Mucosa of rectum (tissue), 2 donors: ENCODE measurements around the gene RAB27B.

ENCODE experiments used
- H3K27ac ChIP-seq, 2 donors: one replicate each; pipeline ENCODE4 v1.7.0; 2013; ENCODE audit warnings: inconsistent platforms in 2 of 2, low read depth in 2 of 2, low read length in 2 of 2
- H3K27me3 ChIP-seq, 2 donors: one replicate each; pipeline ENCODE4 v1.7.0; 2013; ENCODE audit warnings: low read length in 2 of 2; ENCODE audit not compliant: control insufficient read depth in 2 of 2, insufficient read depth in 2 of 2
- H3K36me3 ChIP-seq, 2 donors: one replicate each; pipeline ENCODE4 v1.7.0; 2013; ENCODE audit warnings: low read length in 2 of 2; ENCODE audit not compliant: control insufficient read depth in 2 of 2, insufficient read depth in 2 of 2
- H3K4me1 ChIP-seq, 2 donors: one replicate each; pipeline ENCODE4 v1.7.0; 2013; ENCODE audit warnings: low read length in 2 of 2, mild to moderate bottlenecking in 1 of 2; ENCODE audit not compliant: control insufficient read depth in 2 of 2, insufficient read depth in 2 of 2
- H3K4me3 ChIP-seq, 2 donors: one replicate each; pipeline ENCODE4 v1.7.0; 2013; ENCODE audit warnings: low read length in 2 of 2
- H3K9ac ChIP-seq, 2 donors: one replicate each; pipeline ENCODE4 v1.7.0; 2013; ENCODE audit warnings: low read length in 2 of 2, low read depth in 1 of 2, mild to moderate bottlenecking in 1 of 2
- H3K9me3 ChIP-seq, 2 donors: one replicate each; pipeline ENCODE4 v1.7.0; 2013; ENCODE audit warnings: low read length in 2 of 2; ENCODE audit not compliant: control insufficient read depth in 2 of 2
- donor health status: healthy.
- donor health status: Normal muscosa, but diverticular disease.

The RAB27B gene

DNA sequence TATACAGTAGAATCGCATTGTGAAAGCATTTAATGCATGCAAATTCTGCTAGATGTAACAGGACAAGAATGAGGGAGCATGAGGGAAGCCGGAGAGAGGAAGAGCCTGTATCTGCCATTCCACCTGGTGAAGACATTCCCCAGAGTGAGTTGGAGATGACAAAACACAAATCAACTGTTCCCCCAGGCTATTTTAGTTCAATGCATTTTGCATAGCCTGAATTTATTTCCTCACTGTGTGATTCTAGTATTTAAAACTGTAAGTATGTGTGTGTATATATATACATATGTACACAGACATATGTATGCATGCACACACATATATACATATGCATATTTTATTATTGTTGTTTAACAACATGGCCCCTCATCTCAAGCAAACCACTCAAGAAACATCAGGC is 76.3 kb downstream of the RAB27B start:
- H3K36me3 ChIP-seq, result peaks cover 7 to 13% of the 10 kb centered on the region in 2 donors
- H3K4me3 ChIP-seq, result no peak overlapping the region
- no peaks in the 10 kb centered on the region for H3K9me3 ChIP-seq
- no peak overlapping the region for H3K9ac ChIP-seq
- no peak overlapping the region for H3K27ac ChIP-seq
- H3K27me3 ChIP-seq, result no peaks in the 10 kb centered on the region
- no peaks in the 10 kb centered on the region for H3K4me1 ChIP-seq

DNA sequence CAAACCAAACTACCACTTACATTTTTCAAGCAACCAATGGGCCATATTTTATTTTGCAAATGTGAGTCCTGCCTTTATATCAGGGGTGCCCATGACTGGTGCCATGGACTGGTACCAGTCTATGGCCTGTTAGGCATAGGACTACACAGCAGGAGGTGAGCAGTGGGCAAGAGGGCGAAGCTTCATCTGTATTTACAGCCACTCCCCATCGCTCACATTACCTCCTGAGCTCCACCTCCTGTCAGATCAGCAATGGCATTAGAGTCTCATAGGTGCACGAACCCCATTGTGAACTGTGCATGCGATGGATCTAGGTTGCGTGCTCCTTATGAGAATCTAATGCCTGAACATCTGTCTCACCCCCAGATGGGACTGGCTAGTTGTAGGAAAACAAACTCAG is 77.4 kb downstream of the RAB27B start:
- Histone ChIP-seq H3K36me3 (peaks cover 7 to 13% of the 10 kb centered on the region in 2 donors), H3K4me1 (no peaks in the 10 kb centered on the region), H3K27ac (no peak overlapping the region), H3K4me3 (no peak overlapping the region), H3K9me3 (no peaks in the 10 kb centered on the region), H3K27me3 (no peaks in the 10 kb centered on the region), H3K9ac (no peak overlapping the region)

DNA sequence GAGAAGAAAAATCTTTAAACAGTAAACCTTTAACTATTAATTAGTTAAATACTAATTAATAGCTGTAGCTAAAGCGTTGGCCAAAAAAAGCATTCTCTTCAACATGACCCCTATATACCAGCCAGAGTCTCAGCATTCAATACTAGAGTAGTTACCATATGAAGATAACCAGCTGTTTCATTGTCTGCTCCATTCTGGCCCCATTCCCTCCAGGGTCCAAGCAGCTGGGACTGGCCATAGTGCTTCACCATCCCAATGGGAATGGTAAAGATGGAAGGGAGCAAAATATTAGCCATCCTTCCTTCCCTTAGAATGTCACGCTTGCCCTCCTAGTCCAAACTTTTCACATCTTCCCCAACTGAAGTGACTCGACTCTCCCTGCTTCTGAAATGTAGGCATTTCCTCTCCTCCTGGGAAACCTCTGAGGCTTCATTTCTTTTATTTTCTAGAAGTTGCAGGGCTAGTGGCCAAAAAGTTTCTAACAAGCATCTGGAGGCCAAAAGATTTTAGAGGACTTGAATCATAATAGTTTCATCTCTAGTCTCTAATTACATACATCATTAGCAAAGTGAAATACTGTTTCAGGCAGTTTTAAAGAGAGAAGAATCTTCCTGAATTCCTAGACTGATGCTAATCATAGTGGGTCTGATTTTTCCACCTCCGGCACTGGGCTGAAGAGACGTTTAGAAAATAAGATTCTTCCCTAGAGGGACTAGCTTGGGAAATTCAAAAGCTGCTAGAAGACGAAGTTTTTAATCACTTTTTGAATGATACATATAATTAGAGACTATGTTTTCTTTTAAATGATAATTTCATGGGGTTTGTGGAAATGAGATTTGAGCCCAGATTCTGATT is 78.3 kb downstream of the RAB27B start:
- Histone ChIP-seq H3K4me3 (no peak overlapping the region), H3K9me3 (no peaks in the 10 kb centered on the region), H3K4me1 (no peaks in the 10 kb centered on the region), H3K9ac (no peak overlapping the region), H3K27ac (no peak overlapping the region), H3K36me3 (peaks cover 7 to 16% of the 10 kb centered on the region in 2 donors), H3K27me3 (no peaks in the 10 kb centered on the region)

DNA sequence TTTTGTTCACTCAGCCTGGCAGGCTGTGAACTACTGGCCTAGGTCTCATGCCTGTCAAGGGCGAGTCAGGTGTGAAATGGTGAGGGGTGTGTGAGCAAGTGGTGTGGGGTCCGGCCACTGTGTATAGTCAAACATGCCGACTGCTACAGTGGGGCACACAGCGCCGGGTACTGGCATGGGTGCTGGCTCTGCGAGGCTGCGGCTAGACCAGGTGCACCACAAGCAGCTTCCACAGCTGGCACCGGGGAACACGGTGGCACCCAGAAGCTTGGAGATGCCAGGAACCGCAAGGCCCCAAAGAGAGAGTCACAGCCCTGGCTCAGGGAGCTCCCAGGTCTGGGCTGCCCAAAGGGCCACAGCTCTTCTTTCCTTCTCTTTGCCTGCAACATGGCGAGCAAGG is 81.3 kb downstream of the RAB27B start:
- no peaks in the 10 kb centered on the region for H3K9me3 ChIP-seq
- no peaks in the 10 kb centered on the region for H3K27me3 ChIP-seq
- H3K36me3 ChIP-seq, result peaks cover 3 to 14% of the 10 kb centered on the region in 2 donors
- H3K9ac ChIP-seq, result no peak overlapping the region
- no peak overlapping the region for H3K27ac ChIP-seq
- H3K4me1 ChIP-seq, result no peaks in the 10 kb centered on the region
- no peak overlapping the region for H3K4me3 ChIP-seq

DNA sequence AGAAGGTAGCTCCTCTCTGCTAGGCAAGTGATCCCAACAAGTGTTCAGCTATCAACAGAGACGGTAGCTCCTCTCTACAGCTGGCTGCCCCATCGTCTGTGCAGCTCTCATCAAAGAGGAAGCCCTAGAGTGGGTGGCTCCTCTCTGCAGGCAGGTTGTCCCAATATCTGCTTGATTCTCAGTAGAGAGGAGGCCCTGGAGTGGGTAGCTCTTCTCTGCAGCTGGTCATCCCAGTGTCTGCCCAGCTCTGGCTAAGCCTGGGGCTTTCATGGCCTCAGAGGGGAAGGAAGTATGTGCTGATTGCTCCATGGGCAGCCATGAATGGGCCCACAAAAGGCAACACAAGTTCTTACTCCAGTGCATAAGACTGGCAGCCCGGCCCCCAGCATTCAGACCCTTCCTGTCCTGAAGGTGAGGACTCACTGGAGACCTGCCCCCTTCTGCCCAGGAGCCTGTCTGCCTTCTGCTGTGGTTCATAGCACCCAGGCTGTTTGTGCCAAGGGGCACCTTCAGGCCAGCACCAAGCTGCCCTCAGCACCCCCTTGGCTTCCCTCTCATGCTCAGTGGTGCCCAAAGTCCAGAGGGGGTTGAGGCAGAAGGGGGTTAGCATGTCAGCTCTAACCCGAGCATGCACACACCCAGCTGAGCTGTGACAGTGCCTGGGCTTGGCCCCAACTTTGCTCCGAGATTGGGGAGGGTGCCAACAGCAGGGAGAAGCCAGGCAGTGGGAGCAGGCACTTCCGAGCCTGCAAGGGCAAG is 82.1 kb downstream of the RAB27B start:
- Histone ChIP-seq H3K9ac (no peak overlapping the region), H3K27me3 (no peaks in the 10 kb centered on the region), H3K9me3 (no peaks in the 10 kb centered on the region), H3K4me3 (no peak overlapping the region), H3K27ac (no peak overlapping the region), H3K4me1 (no peaks in the 10 kb centered on the region), H3K36me3 (peaks cover 3 to 17% of the 10 kb centered on the region in 2 donors)

DNA sequence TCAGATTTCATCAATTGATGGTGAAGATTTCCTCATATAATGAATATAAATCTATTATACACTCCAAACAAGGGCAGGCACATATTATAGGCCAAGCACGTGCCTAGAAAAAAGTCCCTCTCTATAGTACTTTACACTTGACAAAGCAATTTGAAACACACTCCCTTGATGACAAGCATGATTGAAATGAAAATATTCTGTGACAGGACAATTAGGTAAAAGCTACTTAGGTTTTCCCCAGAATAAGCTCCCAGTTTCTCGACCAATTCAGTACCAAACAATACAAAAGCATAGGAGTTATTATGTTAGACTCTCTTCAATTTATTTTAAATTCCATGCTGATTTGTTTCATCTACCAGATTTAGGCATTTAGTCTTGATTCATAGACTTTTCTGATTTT is 83.3 kb downstream of the RAB27B start:
- Histone ChIP-seq H3K36me3 (peaks cover 3 to 16% of the 10 kb centered on the region in 2 donors), H3K9me3 (no peaks in the 10 kb centered on the region), H3K27ac (no peak overlapping the region), H3K9ac (no peak overlapping the region), H3K4me1 (no peaks in the 10 kb centered on the region), H3K27me3 (no peaks in the 10 kb centered on the region), H3K4me3 (no peak overlapping the region)

DNA sequence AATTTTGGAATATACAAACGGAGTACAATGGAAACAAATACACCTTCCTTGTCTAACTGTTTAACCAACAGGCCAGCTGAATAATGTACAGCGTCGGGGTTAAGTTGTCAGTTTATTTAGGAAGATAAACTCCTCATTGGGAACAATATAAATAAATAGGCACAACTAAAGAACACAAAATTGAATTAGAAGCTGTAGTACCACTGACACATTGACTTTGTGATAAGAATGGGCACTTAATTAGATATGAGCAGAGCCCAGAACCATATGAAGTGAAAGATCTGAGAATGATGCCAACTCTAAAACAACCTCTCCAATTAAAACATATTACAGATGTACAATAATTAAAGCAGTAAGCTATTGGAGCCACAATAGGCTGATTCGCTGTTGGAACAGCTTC is 86.5 kb downstream of the RAB27B start:
- no peaks in the 10 kb centered on the region for H3K4me1 ChIP-seq
- H3K9me3 ChIP-seq, result no peaks in the 10 kb centered on the region
- no peak overlapping the region for H3K9ac ChIP-seq
- no peak overlapping the region for H3K4me3 ChIP-seq
- no peak overlapping the region for H3K27ac ChIP-seq
- peaks cover 16 to 21% of the 10 kb centered on the region in 2 donors for H3K36me3 ChIP-seq
- no peaks in the 10 kb centered on the region for H3K27me3 ChIP-seq

DNA sequence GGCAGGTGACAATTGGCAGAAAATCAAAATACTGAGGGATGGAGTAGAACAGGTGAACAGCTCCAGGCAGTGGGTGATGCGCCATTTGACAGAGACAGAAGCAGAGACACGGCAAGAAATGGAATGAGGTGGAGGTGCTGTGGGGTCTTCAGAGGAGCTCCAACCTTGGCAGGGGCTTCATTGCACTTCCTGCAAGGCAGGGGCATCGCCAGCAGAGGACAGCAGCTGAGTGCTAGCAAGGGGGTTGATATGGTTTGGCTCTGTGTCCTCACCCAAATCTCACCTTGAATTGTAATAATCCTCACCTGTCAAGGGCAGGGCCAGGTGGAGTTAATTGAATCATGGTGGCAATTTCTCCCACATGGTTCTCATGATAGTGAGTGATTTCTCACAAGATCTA is 88.2 kb downstream of the RAB27B start:
- H3K4me1 ChIP-seq, result no peaks in the 10 kb centered on the region
- H3K27ac ChIP-seq, result no peak overlapping the region
- peaks cover 21 to 22% of the 10 kb centered on the region in 2 donors for H3K36me3 ChIP-seq
- H3K27me3 ChIP-seq, result no peaks in the 10 kb centered on the region
- no peak overlapping the region for H3K4me3 ChIP-seq
- no peak overlapping the region for H3K9ac ChIP-seq
- no peaks in the 10 kb centered on the region for H3K9me3 ChIP-seq

DNA sequence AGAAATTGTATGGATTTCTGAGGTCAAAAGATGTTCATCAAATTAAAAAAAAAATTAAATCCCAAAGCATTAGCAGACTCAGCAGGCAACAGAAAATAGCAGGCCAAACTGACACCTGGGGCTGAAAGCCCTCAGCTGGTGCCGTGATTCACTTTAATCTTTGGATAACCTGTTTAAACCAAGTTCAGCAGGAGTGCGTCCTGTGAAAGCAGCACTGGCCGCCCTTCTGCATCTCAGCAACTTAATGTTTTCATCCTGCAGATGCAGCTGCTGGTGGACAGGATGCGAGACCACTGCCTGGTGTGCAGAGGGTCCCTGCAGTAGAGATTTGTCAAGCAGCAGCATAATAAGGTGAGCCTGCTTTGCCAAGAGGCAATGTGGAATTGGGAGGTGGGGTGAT is 89.8 kb downstream of the RAB27B start:
- Histone ChIP-seq H3K9ac (no peak overlapping the region), H3K9me3 (no peaks in the 10 kb centered on the region), H3K36me3 (peaks cover 18 to 23% of the 10 kb centered on the region in 2 donors), H3K27ac (no peak overlapping the region), H3K27me3 (no peaks in the 10 kb centered on the region), H3K4me1 (no peaks in the 10 kb centered on the region), H3K4me3 (no peak overlapping the region)

DNA sequence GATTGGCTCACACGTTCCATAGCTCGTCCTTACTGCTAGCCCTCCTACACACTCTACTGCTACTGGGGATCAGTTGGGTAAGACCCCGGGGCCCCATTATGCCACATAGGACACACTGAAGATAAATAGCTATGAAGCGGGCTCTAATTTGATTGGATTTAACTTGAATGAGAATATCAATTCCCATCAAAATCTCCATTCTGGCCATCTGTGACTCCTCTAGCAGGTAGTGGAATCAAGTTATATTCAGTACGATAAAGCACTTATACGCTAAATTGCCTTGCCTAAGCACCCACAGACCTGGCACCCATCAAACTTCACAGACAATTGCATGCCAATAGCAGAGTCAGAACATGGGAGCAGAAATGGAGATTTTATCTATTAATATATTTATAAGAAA is 91.1 kb downstream of the RAB27B start:
- no peaks in the 10 kb centered on the region for H3K4me1 ChIP-seq
- no peaks in the 10 kb centered on the region for H3K9me3 ChIP-seq
- H3K36me3 ChIP-seq, result peaks cover 18 to 24% of the 10 kb centered on the region in 2 donors
- H3K27ac ChIP-seq, result no peak overlapping the region
- H3K4me3 ChIP-seq, result no peak overlapping the region
- H3K27me3 ChIP-seq, result no peaks in the 10 kb centered on the region
- no peak overlapping the region for H3K9ac ChIP-seq
